Suppressor macrophage treated with lipopolysaccharide for 1 hour (primary cell): ENCODE results near the gene KRTAP15-1.

Experiments
- DNase-seq, 3 donors: peaks; one replicate each; pipeline ENCODE4 v3.0.0-alpha.2; 2020 to 2022

The KRTAP15-1 gene

GRCh38 chr21:30439975-30440374, at the start of gene KRTAP15-1:
KRTAP15-1 (plus strand) TSS chr21:30440275; CDS start chr21:30440328, 53 bp downstream.
- no peak for DNase-seq

GRCh38 chr21:30391492-30392025, 48.5 kb upstream of the KRTAP15-1 start:
- DNase-seq: no peak

GRCh38 chr21:30395731-30396130, 44.3 kb upstream of the KRTAP15-1 start, which contains the start of gene KRTAP13-1:
KRTAP13-1 (plus strand) TSS chr21:30396031; CDS start chr21:30396087, 56 bp downstream.
- DNase-seq: no peak

- peak; percentile 6 to 29 (median 19) for DNase-seq
Observed at GRCh38 chr21:30408782-30409494, 31.1 kb upstream of the KRTAP15-1 start.

- no peak for DNase-seq
Observed at GRCh38 chr21:30415993-30416392, 24.1 kb upstream of the KRTAP15-1 start.

GRCh38 chr21:30425826-30426225, 14.2 kb upstream of the KRTAP15-1 start, which contains the start of gene KRTAP13-3:
KRTAP13-3 (minus strand) TSS chr21:30425926; CDS start chr21:30425912, 14 bp downstream.
- DNase-seq: no peak

GRCh38 chr21:30426731-30427130, 13.3 kb upstream of the KRTAP15-1 start:
- no peak for DNase-seq

GRCh38 chr21:30430170-30430655, 9.9 kb upstream of the KRTAP15-1 start, which contains the start of gene KRTAP13-4:
KRTAP13-4 (plus strand) TSS chr21:30430220; CDS start chr21:30430276, 56 bp downstream.
- no peak for DNase-seq

GRCh38 chr21:30434033-30434631, 5.9 kb upstream of the KRTAP15-1 start:
- peak; percentile 30 to 36 (median 30) for DNase-seq

GRCh38 chr21:30437010-30437565, 3.0 kb upstream of the KRTAP15-1 start:
- DNase-seq: no peak

GRCh38 chr21:30443226-30443625, 3.2 kb downstream of the KRTAP15-1 start:
- DNase-seq: no peak

- DNase-seq: no peak
Observed at GRCh38 chr21:30444204-30444603, 4.1 kb downstream of the KRTAP15-1 start.

- no peak for DNase-seq
Observed at GRCh38 chr21:30447056-30447455, 7.0 kb downstream of the KRTAP15-1 start.

GRCh38 chr21:30448514-30448913, 8.4 kb downstream of the KRTAP15-1 start:
- no peak for DNase-seq

GRCh38 chr21:30463713-30464112, 23.6 kb downstream of the KRTAP15-1 start:
- DNase-seq: peak in 1 of 3 donors; percentile 12

- no peak for DNase-seq
Observed at GRCh38 chr21:30468900-30469714, 29.0 kb downstream of the KRTAP15-1 start.

- DNase-seq: no peak
Observed at GRCh38 chr21:30478004-30478403, 37.9 kb downstream of the KRTAP15-1 start.

- DNase-seq: no peak
Observed at GRCh38 chr21:30479259-30479658, 39.2 kb downstream of the KRTAP15-1 start.

GRCh38 chr21:30480145-30480544, 40.1 kb downstream of the KRTAP15-1 start, which contains the start of gene KRTAP19-1:
KRTAP19-1 (minus strand) TSS chr21:30480367; CDS start chr21:30480317, 50 bp downstream.
- DNase-seq: no peak

GRCh38 chr21:30482130-30482529, 42.1 kb downstream of the KRTAP15-1 start:
- no peak for DNase-seq

- DNase-seq: no peak
Observed at GRCh38 chr21:30486180-30486579, 46.1 kb downstream of the KRTAP15-1 start.

GRCh38 chr21:30487336-30487735, 47.3 kb downstream of the KRTAP15-1 start, which contains the start of gene KRTAP19-2:
KRTAP19-2 (minus strand) TSS chr21:30487436; CDS start chr21:30487348, 88 bp downstream.
- no peak for DNase-seq
